Colonic mucosa (tissue), 4 donors: ENCODE data around the gene KRCC1. TPM values are rescaled to one million over a fixed set of nuclear protein-coding genes. Genes with fewer than 3 reads are reported as not detected.
"Not testable (repeated sequence)": the region's sequence is repeated elsewhere in the genome, so short reads cannot be mapped to it uniquely, and the experiment has no call there.

ENCODE experiments used
- DNase-seq: peaks from one replicate; pipeline ENCODE4 v3.0.0-alpha.2; 2020
- H3K27ac ChIP-seq: fragments of 200-600 bp; one replicate; pipeline ENCODE4 v1.8.0; 2021
- H3K27me3 ChIP-seq: fragments of 200-600 bp; one replicate; pipeline ENCODE4 v1.8.0; 2021
- H3K36me3 ChIP-seq: fragments of 200-600 bp; one replicate; pipeline ENCODE4 v1.8.0; 2021
- H3K4me1 ChIP-seq: fragments of 200-600 bp; one replicate; pipeline ENCODE4 v1.8.0; 2021; ENCODE audit warnings: mild to moderate bottlenecking
- H3K4me3 ChIP-seq: fragments of 200-600 bp; one replicate; pipeline ENCODE4 v1.8.0; 2021
- H3K9ac ChIP-seq, 2 donors: one replicate each; pipeline ENCODE4 v1.7.0; 2013; ENCODE audit warnings: control low read depth in 2 of 2, low read depth in 2 of 2, low read length in 2 of 2
- H3K9me3 ChIP-seq: fragments of 200-600 bp; one replicate; pipeline ENCODE4 v1.8.0; 2021
- CTCF ChIP-seq: fragments of 200-600 bp; IDR thresholded peaks from one replicate; pipeline ENCODE4 v1.8.0; 2022; ENCODE audit warnings: antibody characterized with exemption, mild to moderate bottlenecking
- intact Hi-C: fragments of 100-400 bp; cut with DNase I; formaldehyde crosslinking; loops from one replicate; pipeline ENCODE4 v1.14.1; 2022
- total RNA-seq, 2 donors: library from RNA; stranded (reverse); fragmentation: NEBNext Ultra II Directional in 1 of 2; extraction: Animal tissue kit (Norgen Biotek cat#: 25700) in 1 of 2; gene quantifications; one replicate each; pipeline ENCODE4 v1.2.1, GENCODE V29; 2021
- donor health status: healthy.
- donor health status: DM: no; HTN: no; CAD: no.
- donor health status: DM: no; HTN: no; CAD: no.

The KRCC1 gene
- total RNA-seq, 2 donors from 2014 or later: 45.6 to 75.8 TPM

DNA sequence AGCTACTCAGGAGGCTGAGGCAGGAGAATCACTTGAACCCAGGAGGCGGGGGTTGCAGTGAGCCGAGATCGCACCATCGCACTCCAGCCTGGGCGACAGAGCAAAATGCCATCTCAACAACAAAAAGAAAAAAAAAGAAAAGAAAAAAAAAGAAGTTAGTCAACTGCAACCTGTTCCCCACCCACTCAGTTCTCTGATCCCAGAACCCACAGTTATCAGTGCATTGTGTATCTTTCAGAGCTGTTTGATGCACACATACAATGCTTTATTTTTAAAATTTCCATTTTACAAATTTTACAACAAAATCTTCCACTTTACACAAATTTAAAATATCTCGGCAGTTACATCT, 53.2 kb downstream of the KRCC1 start:
- Histone ChIP-seq H3K36me3 (no peaks in the 10 kb centered on the region), H3K9me3 (no peaks in the 10 kb centered on the region), H3K27me3 (no peaks in the 10 kb centered on the region), H3K9ac (no peak overlapping the region), H3K27ac (no peak overlapping the region), H3K4me3 (no peak overlapping the region), H3K4me1 (no peaks in the 10 kb centered on the region)
- intact Hi-C loops: loop anchor here (10.0 kb wide), 1 partner anchor 162 kb away; no protein-coding TSS in a partner anchor
- no peak for TF ChIP-seq CTCF
- DNase-seq: no peak

DNA sequence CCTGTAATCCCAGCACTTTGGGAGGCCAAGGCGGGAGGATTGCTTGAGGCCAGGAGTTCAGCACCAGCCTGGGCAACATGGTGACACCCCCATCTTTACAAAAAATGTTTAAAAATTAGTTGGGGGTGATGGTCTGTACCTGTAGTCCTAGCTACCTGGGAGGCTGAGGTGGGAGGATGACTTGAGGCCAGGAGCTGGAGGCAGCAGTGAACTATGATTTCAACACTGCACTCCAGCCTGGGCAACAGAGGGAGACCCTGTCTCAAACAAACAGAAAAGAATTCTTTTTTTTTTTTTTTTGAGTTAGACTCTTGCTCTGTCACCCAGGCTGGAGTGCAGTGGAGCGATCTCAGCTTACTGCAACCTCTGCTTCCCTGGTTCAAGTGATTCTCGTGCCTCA, 55.1 kb downstream of the KRCC1 start:
- not testable (repeated sequence) for H3K4me3 ChIP-seq, H3K4me1 ChIP-seq, H3K9me3 ChIP-seq, H3K27ac ChIP-seq, H3K9ac ChIP-seq, DNase-seq, H3K27me3 ChIP-seq, H3K36me3 ChIP-seq
- intact Hi-C loops: loop anchor here (10.0 kb wide), 1 partner anchor 164 kb away; no protein-coding TSS in a partner anchor

- intact Hi-C loops: no loop called here
These were observed 59.0 kb downstream of the KRCC1 start for GRCh38 chr2:87996570-87996969.

GRCh38 chr2:87995756-87996155, 59.8 kb downstream of the KRCC1 start:
- intact Hi-C loops: no loop called here
- Histone ChIP-seq H3K4me1 (no peaks in the 10 kb centered on the region), H3K9ac (no peak overlapping the region), H3K9me3 (no peaks in the 10 kb centered on the region), H3K36me3 (no peaks in the 10 kb centered on the region), H3K27ac (no peak overlapping the region), H3K4me3 (no peak overlapping the region), H3K27me3 (no peaks in the 10 kb centered on the region)
- TF ChIP-seq CTCF: no peak
- no peak for DNase-seq

More at GRCh38 chr2:87996570-87996969, 59.0 kb downstream of the KRCC1 start:
- Histone ChIP-seq H3K27ac (no peak overlapping the region), H3K36me3 (no peaks in the 10 kb centered on the region), H3K4me1 (no peaks in the 10 kb centered on the region), H3K4me3 (no peak overlapping the region), H3K9ac (no peak overlapping the region), H3K27me3 (no peaks in the 10 kb centered on the region), H3K9me3 (no peaks in the 10 kb centered on the region)
- TF ChIP-seq CTCF: no peak
- no peak for DNase-seq

GRCh38 chr2:87994304-87994850, 61.2 kb downstream of the KRCC1 start:
- H3K36me3 ChIP-seq, H3K4me1 ChIP-seq, H3K9ac ChIP-seq, DNase-seq, H3K27ac ChIP-seq, intact Hi-C loops, H3K4me3 ChIP-seq, H3K27me3 ChIP-seq, H3K9me3 ChIP-seq: not testable (repeated sequence)

- H3K4me3 ChIP-seq, H3K27ac ChIP-seq, H3K9ac ChIP-seq, H3K27me3 ChIP-seq, H3K4me1 ChIP-seq, H3K36me3 ChIP-seq, intact Hi-C loops, DNase-seq, H3K9me3 ChIP-seq: not testable (repeated sequence)
These were observed 63.0 kb downstream of the KRCC1 start for GRCh38 chr2:87992569-87992968.

DNA sequence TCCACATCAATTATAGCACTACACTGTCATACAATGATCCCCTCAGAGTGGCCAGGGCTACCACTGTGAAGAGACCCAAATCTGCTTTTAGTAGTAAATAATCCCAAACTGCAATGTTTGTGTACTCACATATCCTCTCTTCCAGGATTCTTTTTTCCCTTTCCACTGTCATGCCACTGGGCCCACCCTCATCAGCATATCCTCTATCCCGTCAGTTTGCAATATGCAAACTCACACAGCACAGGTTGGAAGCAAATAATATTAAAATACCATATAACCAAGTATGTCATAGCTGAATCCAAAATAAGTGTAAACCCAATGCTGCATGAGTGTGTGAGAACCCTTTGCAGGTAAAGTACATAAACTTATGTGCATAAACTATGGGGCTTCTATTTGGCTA, 68.1 kb downstream of the KRCC1 start:
- H3K4me3 ChIP-seq, intact Hi-C loops, DNase-seq: not testable (repeated sequence)

DNA sequence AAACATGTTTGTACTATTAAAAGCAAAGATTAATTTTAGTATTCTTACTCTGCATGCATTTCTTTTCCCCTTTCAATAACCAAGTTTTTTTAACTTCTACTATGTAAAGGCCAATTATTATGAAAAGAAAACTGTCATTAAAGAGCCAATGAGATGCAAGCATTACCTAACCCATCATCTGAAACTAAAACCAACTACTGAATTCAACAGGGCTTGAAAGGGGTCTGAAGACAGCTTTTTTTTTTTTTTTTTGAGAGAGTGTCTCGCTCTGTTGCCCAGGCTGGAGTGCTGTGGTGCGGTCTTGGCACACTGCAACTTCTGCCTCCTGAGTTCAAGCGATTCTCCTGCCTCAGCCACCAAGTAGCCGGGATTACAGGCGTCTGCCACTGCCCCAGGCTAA, 69.7 kb downstream of the KRCC1 start:
- H3K36me3 ChIP-seq: not testable (repeated sequence)

More for the DNA sequence above, 68.1 kb downstream of the KRCC1 start:
- not testable (repeated sequence) for H3K9ac ChIP-seq, H3K27ac ChIP-seq, H3K27me3 ChIP-seq, H3K9me3 ChIP-seq, H3K36me3 ChIP-seq, H3K4me1 ChIP-seq

GRCh38 chr2:87981182-87981581, 74.4 kb downstream of the KRCC1 start:
- H3K4me1 ChIP-seq, H3K27ac ChIP-seq, DNase-seq, H3K9me3 ChIP-seq, H3K36me3 ChIP-seq, intact Hi-C loops, H3K9ac ChIP-seq, H3K27me3 ChIP-seq, H3K4me3 ChIP-seq: not testable (repeated sequence)

More for the DNA sequence above, 69.7 kb downstream of the KRCC1 start:
- H3K9ac ChIP-seq, H3K27me3 ChIP-seq, H3K4me3 ChIP-seq, H3K27ac ChIP-seq, DNase-seq, H3K9me3 ChIP-seq, intact Hi-C loops, H3K4me1 ChIP-seq: not testable (repeated sequence)
